GM11168 (cell line): ENCODE data around the gene EFNB2.

Experiments
- in situ Hi-C: fragments of 300-500 bp; cut with MboI; formaldehyde crosslinking; loops from one replicate; pipeline ENCODE4 v1.12.0; 2022; ENCODE audit warnings: low sequenced_read_pairs; ENCODE audit not compliant: unreplicated experiment

EFNB2 gene

DNA sequence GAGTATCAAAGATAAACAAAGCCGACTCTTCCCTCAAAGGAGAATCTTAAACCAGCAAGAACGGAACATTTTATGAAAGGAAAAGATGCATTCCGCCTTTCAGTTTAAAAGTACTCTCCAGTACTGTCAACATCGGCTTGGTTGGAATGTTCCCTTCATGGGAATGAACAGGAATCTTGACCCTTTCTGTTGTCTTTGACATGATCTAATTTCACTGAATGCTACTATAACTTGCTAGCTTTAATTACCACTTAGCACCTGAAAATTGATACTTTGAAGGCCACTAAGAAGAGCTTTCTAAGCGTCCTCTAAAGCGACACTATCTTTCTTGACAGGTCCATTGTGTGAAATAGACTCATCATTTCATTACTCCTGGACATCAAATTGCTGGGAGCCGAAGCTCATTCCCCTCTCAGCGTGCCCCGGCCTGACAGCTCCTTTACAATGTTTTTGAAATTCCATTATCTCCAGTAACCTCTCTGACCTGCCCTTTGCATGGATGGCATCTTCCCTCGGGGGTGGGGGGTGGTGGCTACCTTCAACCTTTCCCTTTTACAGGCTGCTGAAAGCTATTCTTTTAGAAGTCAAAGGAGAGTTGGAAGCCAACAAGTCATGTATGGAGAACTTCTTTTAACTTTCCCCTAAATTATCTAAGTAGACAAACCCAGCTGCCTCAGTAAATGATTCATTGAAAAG lies 67.9 kb downstream of the EFNB2 start:
- in situ Hi-C loops: no loop called here

- in situ Hi-C loops: no loop called here
Measured at GRCh38 chr13:106466691-106467426, 68.6 kb downstream of the EFNB2 start.

- in situ Hi-C loops: no loop called here
Measured at GRCh38 chr13:106464076-106464475, 71.4 kb downstream of the EFNB2 start.

DNA sequence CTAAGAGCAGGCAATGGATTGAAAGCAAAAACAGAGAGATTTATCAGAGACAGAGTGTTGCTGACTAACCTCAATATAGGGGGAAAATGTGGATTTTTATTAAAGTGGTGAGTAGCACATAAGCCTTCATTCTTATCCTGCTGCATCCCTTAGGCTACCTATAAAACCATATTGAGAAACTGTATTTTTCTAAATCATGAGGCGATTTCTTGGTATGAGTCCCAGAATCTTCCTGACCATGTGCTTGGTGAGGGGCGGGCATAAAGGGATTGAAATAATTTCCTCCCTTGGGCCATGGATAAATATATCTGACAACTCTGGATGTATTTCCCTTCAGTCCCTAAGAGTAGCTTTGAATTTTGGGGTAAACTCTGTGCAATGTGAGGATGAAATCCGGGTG lies 72.8 kb downstream of the EFNB2 start:
- in situ Hi-C loops: no loop called here

DNA sequence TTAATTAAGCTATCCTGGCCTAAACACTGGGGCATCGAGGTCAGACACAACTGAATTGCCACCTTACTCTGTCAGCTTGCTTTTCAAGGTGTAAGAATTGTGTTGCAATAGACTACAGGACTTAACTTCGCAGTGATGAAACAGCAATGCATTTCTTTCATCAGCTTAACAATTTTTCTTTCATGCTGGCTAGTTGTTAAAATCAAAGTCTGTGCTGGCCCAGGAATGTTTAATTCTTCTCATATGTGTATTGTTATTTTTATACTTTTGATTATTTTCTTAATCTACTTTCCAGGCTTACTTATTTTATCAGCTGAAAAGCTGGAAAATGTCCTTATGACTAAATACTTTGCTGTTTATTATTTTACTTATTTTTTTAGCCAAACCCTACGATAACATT lies 79.7 kb downstream of the EFNB2 start:
- in situ Hi-C loops: no loop called here

GRCh38 chr13:106455190-106455589 lies 80.3 kb downstream of the EFNB2 start:
- in situ Hi-C loops: no loop called here

DNA sequence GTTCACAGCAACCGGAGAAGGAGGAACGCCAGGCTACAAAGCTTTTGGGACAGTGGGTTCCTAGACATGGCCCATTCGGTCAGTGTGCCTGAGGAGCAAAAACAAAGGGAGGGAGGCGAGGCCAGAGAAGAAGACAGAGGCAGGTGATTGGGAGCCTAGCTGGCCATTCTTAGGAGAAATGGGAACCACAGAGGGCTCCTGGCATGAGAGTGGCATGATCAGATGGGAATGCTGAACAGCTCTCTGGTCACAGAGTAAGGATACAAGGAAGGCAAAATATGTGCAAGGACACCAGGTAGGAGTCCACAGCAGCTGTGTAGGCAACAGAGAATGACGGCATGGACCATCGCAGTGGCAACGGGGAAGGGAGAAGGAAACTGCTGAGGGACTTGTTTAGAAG lies 82.4 kb downstream of the EFNB2 start:
- in situ Hi-C loops: no loop called here

DNA sequence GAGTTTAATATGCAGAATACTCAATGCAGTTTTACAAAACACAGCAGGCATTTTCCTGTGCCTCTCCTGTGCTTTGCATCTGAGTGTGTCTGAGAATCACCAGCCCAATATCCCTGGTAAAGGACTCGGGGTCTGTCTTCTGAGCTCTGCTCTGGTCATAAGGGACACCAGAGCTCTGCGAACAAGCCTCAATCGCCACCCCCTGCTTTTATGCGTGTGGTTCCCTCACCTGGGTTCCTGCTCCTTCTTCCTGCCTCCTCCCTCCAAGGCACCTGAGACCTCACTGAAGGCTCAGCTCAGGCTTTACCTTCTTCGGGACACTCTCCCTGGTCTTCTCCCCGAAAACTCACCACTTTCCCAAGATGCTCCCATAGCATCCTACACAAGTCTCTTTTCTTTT lies 84.5 kb downstream of the EFNB2 start:
- in situ Hi-C loops: no loop called here

- in situ Hi-C loops: no loop called here
Measured at GRCh38 chr13:106449096-106449495, 86.4 kb downstream of the EFNB2 start.

DNA sequence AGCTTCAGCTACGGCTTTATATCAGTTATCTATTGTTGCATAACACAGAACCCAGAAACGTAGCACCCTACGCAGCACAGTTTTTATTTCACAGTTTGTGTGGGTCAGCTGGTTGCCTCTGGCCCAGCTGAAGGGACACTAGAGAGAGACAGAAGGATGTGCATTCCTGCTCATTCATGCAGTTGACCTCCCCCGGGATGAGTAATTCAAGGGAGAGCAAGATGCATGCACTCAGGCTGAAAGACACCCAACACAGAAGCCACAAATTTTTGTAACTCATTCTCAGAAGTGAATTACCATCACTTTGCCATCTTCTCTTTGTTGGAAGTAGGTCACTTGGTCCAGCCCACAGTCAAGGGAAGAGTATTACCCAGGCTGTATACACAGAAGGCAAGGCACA lies 89.5 kb downstream of the EFNB2 start:
- in situ Hi-C loops: no loop called here

DNA sequence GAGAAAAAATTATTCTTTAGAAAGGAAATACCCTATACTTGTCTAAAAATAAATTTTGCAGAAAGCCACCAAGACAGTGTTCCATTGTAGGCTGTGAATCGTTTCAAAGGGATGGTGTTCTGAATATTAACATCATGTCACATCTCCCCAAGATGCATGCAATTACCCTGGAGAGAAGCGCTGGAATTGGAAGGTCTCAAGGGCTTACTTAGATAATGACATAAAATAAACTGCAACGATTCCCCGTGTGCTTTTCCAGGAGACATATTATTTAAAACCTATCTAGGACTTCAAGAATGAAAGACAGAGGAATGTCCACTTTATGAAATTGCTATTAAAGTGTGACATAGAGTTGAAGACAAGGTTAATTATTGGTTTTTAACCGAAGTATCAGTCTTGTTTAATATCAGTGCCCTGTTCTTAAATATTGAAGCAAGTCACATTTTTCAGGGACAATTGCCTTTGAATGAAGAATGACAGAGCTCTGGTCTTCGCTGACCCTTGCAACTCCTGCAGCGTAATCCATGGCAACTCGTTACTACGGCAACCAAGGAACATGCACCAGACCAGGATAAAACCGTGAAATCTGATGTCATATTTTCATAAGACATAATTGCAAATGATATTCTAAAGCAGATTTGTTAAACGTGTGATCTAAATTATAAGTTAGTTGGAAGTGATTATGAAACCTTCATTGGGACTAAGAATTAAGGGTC lies 91.7 kb downstream of the EFNB2 start:
- in situ Hi-C loops: no loop called here

DNA sequence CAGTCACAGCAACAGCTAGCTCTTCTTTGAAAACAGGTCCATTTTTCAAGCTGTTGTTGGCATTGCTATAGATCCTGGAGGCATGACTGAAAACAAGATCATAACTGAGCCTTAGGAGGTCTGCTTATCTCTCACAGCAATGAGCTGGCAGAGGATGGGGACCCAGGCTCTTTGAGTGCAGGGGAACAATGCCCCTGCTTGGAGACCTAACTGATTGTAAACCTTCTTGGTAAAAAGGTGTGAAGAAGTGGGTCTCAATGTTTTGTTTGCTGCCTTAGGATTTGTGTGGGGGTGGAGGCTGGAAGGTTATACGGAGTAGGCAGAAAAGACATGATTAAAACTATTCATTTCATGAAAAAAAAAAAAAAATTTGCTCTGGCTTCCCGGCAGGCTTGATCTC lies 94.6 kb downstream of the EFNB2 start:
- in situ Hi-C loops: no loop called here
